Immature natural killer cell (primary cell): ENCODE data around the gene LOX. TPM values are rescaled to one million over a fixed set of nuclear protein-coding genes. Genes with fewer than 3 reads are reported as not detected.

Source experiments
- DNase-seq, 3 donors: peaks; one replicate each; pipeline ENCODE4 v3.0.0; 2022; ENCODE audit warnings: mixed read lengths in 1 of 3
- H3K27ac Mint-ChIP-seq, 6 donors: one replicate each; pipeline ENCODE4 v1.8.0; 2020; ENCODE audit warnings: mixed read lengths in 6 of 6, mild to moderate bottlenecking in 5 of 6, inconsistent platforms in 4 of 6, moderate library complexity in 3 of 6
- H3K27me3 Mint-ChIP-seq, 3 donors: one replicate each; pipeline ENCODE4 v1.8.0; 2020 to 2021; ENCODE audit warnings: low read depth in 3 of 3, mild to moderate bottlenecking in 3 of 3, mixed read lengths in 3 of 3, moderate library complexity in 3 of 3, inconsistent platforms in 1 of 3
- H3K36me3 Mint-ChIP-seq, 3 donors: one replicate each; pipeline ENCODE4 v1.8.0; 2020; ENCODE audit warnings: mixed read lengths in 3 of 3, inconsistent platforms in 2 of 3, mild to moderate bottlenecking in 2 of 3
- H3K4me1 Mint-ChIP-seq, 2 donors: one replicate each; pipeline ENCODE4 v1.8.0; 2020; ENCODE audit warnings: inconsistent platforms in 2 of 2, mild to moderate bottlenecking in 2 of 2, mixed read lengths in 2 of 2, moderate library complexity in 1 of 2
- H3K4me3 Mint-ChIP-seq, 5 donors: one replicate each; pipeline ENCODE4 v1.8.0; 2020; ENCODE audit warnings: mild to moderate bottlenecking in 5 of 5, mixed read lengths in 5 of 5, inconsistent platforms in 3 of 5, moderate library complexity in 3 of 5
- H3K9me3 Mint-ChIP-seq, 6 donors: one replicate each; pipeline ENCODE4 v1.8.0; 2020; ENCODE audit warnings: mild to moderate bottlenecking in 6 of 6, mixed read lengths in 6 of 6, inconsistent platforms in 4 of 6, moderate library complexity in 3 of 6
- polyA plus RNA-seq, 3 donors: library from polyadenylated mRNA; unstranded; fragments of 300-500 nt; fragmentation: Illumina TruSeq; gene quantifications; one replicate each; pipeline ENCODE4 v1.2.3, GENCODE V29; 2021

LOX gene
- polyA plus RNA-seq, 3 donors from 2014 or later = not detected

GRCh38 chr5:122089096-122090013 lies 11.3 kb upstream of the LOX start:
- H3K4me1 Mint-ChIP-seq = no peaks in the 10 kb centered on the region
- peaks cover 0 to 2% (median 1%) of the 10 kb centered on the region in 3 donors for H3K27me3 Mint-ChIP-seq
- peaks cover 0 to 1% (median 0%) of the 10 kb centered on the region in 6 donors for H3K9me3 Mint-ChIP-seq

GRCh38 chr5:122085041-122085440 lies 7.0 kb upstream of the LOX start:
- Mint-ChIP-seq H3K36me3 (no peaks in the 10 kb centered on the region), H3K27me3 (peaks cover 1 to 3% (median 2%) of the 10 kb centered on the region in 3 donors), H3K4me3 (no peak overlapping the region), H3K4me1 (no peaks in the 10 kb centered on the region), H3K27ac (no peak overlapping the region), H3K9me3 (peaks cover 0 to 1% (median 0%) of the 10 kb centered on the region in 6 donors)
- no peak for DNase-seq

More at GRCh38 chr5:122089096-122090013, 11.3 kb upstream of the LOX start:
- Mint-ChIP-seq H3K4me3 (no peak overlapping the region), H3K36me3 (no peaks in the 10 kb centered on the region), H3K27ac (no peak overlapping the region)
- no peak for DNase-seq

DNA sequence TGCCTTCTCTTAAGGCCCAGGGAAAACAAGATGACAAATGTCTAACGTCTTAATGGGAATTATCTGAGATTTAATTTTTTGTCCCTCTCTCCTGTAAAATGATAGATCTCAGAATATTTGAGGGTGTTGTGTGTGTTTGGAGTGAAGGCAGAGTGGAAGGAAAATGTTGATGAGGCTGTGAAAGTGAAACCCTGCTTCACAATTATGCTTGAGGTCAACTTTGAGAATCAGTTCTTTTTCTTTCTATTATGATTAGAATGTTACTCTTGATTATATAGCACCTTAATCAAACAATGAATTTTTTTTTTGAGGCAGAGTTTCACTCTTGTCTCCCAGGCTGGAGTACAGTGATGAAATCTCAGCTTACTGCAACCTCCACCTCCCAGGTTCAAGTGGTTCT lies 5.5 kb upstream of the LOX start:
- H3K4me3 Mint-ChIP-seq = no peak overlapping the region
- no peak for DNase-seq
- H3K27ac Mint-ChIP-seq = no peak overlapping the region
- peaks cover 0 to 7% (median 0%) of the 10 kb centered on the region in 6 donors for H3K9me3 Mint-ChIP-seq
- no peaks in the 10 kb centered on the region for H3K36me3 Mint-ChIP-seq
- H3K4me1 Mint-ChIP-seq = peaks cover 0 to 1% of the 10 kb centered on the region in 2 donors
- peaks cover 7 to 14% (median 9%) of the 10 kb centered on the region in 3 donors for H3K27me3 Mint-ChIP-seq

DNA sequence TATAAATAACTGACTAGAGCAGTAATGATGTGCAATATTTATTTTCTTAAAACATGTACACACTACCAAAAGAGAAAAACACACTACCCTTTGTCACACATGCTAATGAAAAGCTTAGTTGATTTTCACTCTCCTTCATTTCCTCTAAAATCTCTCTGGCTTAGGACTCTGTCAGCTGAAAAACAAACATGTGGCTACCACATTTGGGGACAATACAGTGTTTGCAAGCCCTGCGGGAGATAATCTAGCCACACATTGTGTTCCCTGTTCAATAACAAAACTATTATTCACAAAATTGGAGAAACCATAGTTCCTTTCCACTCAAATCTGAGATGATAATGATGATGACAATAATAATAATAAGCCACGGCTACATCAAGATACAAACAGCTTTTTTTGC lies 3.5 kb upstream of the LOX start:
- no peaks in the 10 kb centered on the region for H3K36me3 Mint-ChIP-seq
- no peak overlapping the region for H3K27ac Mint-ChIP-seq
- no peak overlapping the region for H3K4me3 Mint-ChIP-seq
- peaks cover under 1 to 6% of the 10 kb centered on the region in 2 donors for H3K4me1 Mint-ChIP-seq
- H3K9me3 Mint-ChIP-seq = peaks cover 0 to 7% (median 0%) of the 10 kb centered on the region in 6 donors
- peaks cover 11 to 21% (median 12%) of the 10 kb centered on the region in 3 donors for H3K27me3 Mint-ChIP-seq
- no peak for DNase-seq

GRCh38 chr5:122077366-122078115 lies 518 bp downstream of the LOX start:
- no peak for DNase-seq
- peaks cover 2 to 6% of the 10 kb centered on the region in 2 donors for H3K4me1 Mint-ChIP-seq
- peaks cover 11 to 35% (median 14%) of the 10 kb centered on the region in 3 donors for H3K27me3 Mint-ChIP-seq
- no peaks in the 10 kb centered on the region for H3K36me3 Mint-ChIP-seq
- H3K9me3 Mint-ChIP-seq = peaks cover 0 to 7% (median 0%) of the 10 kb centered on the region in 6 donors
- H3K4me3 Mint-ChIP-seq = peak overlapping the region in 4 of 5 donors; percentile 23 to 63 (median 36)
- no peak overlapping the region for H3K27ac Mint-ChIP-seq

DNA sequence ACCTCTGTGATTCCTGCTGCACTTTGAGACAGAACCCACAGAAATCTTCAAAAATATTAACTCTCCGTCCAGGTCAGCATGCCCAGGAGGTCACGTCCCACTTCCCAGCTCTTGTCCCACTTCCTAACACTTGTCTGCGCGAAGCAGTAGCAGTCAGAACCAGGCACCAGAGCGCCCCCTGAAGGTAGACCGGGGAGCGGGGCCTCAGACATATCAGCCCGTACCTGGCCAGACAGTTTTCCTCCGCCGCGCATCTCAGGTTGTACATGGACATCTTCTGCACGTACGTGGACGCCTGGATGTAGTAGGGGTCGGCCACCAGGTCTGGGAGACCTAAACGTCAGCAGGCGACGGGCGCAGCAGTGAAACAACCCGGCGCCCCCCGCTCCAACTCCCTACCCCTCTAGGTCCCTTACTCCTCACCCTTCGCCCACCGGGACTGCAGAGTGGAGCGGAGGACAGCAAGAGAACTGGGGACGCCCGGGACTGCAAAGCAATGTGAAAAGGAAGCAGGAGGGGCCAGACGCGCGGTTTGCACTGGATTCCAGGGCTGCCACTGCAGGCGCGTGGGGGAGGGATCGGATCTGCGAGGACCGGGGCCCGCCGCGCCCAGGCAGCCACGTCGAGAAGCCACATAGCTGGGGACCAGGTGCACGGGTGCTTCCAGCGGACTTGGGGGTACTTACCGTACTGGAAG lies 1.2 kb downstream of the LOX start:
- Mint-ChIP-seq H3K4me3 (peak overlapping the region in 4 of 5 donors; percentile 29 to 63 (median 45)), H3K27me3 (peaks cover 11 to 35% (median 14%) of the 10 kb centered on the region in 3 donors), H3K4me1 (peaks cover 2 to 6% of the 10 kb centered on the region in 2 donors), H3K9me3 (peaks cover 0 to 7% (median 0%) of the 10 kb centered on the region in 6 donors), H3K27ac (no peak overlapping the region), H3K36me3 (no peaks in the 10 kb centered on the region)
- DNase-seq = no peak

DNA sequence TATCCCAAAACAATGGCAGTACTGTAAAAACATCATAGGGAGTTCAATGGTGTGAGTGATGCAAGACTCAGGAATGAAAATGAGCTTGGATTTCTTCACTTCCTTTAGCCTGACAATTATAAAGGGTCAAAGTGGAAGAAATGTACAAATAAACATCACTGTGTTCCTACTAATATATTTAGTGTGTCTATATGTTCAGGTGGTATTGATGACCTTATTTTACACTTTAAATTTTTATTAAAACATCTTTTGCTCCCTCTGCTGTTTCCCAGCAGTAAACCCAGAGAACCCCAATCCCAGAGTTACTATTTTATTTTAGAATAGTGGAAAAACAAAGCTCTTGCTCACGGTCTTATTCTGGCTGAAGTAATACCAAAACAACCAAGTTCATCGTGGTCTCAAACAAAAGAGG lies 2.0 kb downstream of the LOX start:
- H3K4me3 Mint-ChIP-seq = no peak overlapping the region
- no peak overlapping the region for H3K27ac Mint-ChIP-seq
- H3K9me3 Mint-ChIP-seq = peaks cover 0 to 7% (median 0%) of the 10 kb centered on the region in 6 donors
- peaks cover 2 to 6% of the 10 kb centered on the region in 2 donors for H3K4me1 Mint-ChIP-seq
- H3K27me3 Mint-ChIP-seq = peaks cover 11 to 35% (median 14%) of the 10 kb centered on the region in 3 donors
- no peak for DNase-seq
- H3K36me3 Mint-ChIP-seq = no peaks in the 10 kb centered on the region

DNA sequence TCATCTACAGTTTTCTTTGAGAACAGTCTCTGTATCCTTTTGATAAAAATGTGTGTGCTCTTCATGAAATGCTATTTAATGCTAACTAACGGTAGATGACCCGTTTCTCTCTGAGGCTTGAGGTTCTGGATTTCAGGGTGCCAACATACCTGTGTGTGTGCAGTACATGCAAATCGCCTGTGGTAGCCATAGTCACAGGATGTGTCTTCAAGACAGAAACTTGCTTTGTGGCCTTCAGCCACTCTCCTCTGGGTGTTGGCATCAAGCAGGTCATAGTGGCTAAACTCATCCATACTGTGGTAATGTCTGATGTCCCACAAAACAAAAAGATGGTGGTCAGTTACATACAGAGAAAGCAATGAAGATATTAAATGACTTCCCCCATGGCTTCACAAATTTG lies 4.2 kb downstream of the LOX start:
- Mint-ChIP-seq H3K4me3 (no peak overlapping the region), H3K27ac (no peak overlapping the region), H3K9me3 (peaks cover 0 to 3% (median 0%) of the 10 kb centered on the region in 6 donors), H3K27me3 (peaks cover 6 to 25% (median 10%) of the 10 kb centered on the region in 3 donors), H3K4me1 (peaks cover 2 to 6% of the 10 kb centered on the region in 2 donors), H3K36me3 (no peaks in the 10 kb centered on the region)
- DNase-seq = no peak

- peaks cover 2 to 23% (median 5%) of the 10 kb centered on the region in 3 donors for H3K27me3 Mint-ChIP-seq
- H3K4me1 Mint-ChIP-seq = peaks cover 0 to 2% of the 10 kb centered on the region in 2 donors
- no peak overlapping the region for H3K4me3 Mint-ChIP-seq
- H3K9me3 Mint-ChIP-seq = no peaks in the 10 kb centered on the region
- DNase-seq = no peak
- H3K27ac Mint-ChIP-seq = no peak overlapping the region
- H3K36me3 Mint-ChIP-seq = no peaks in the 10 kb centered on the region
Measured at GRCh38 chr5:122073018-122073417, 5.0 kb downstream of the LOX start.

- Mint-ChIP-seq H3K4me3 (no peak overlapping the region), H3K9me3 (no peaks in the 10 kb centered on the region), H3K27me3 (no peaks in the 10 kb centered on the region), H3K36me3 (no peaks in the 10 kb centered on the region), H3K27ac (no peak overlapping the region), H3K4me1 (no peaks in the 10 kb centered on the region)
- no peak for DNase-seq
Measured at GRCh38 chr5:122067390-122067789, 10.7 kb downstream of the LOX start.

DNA sequence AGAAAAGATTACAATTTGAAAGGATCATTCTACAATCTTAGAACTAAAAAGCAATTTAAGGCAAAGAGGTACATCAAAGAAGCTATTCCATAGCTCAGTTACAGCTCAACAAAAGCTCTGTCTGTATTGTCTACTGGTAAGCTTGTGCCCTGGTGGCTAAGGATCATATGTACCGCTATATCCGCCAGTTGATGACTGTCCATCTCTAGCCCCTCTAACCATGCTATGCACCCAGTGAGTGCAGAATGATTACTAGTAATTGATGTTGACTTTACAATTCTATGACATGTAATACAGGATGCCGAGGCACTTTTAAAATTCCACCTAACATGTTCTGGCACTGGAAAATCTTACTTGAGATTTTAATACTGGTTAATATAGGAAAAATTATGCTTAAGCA lies 13.1 kb downstream of the LOX start:
- Mint-ChIP-seq H3K4me3 (no peak overlapping the region), H3K9me3 (peaks cover 0 to 2% (median 0%) of the 10 kb centered on the region in 6 donors), H3K4me1 (no peaks in the 10 kb centered on the region), H3K36me3 (no peaks in the 10 kb centered on the region), H3K27ac (no peak overlapping the region), H3K27me3 (no peaks in the 10 kb centered on the region)
- no peak for DNase-seq

- Mint-ChIP-seq H3K4me1 (no peaks in the 10 kb centered on the region), H3K27me3 (no peaks in the 10 kb centered on the region), H3K27ac (no peak overlapping the region), H3K9me3 (peaks cover 0 to 2% (median 0%) of the 10 kb centered on the region in 6 donors), H3K4me3 (no peak overlapping the region), H3K36me3 (no peaks in the 10 kb centered on the region)
- DNase-seq = no peak
Measured at GRCh38 chr5:122063836-122064235, 14.2 kb downstream of the LOX start.

DNA sequence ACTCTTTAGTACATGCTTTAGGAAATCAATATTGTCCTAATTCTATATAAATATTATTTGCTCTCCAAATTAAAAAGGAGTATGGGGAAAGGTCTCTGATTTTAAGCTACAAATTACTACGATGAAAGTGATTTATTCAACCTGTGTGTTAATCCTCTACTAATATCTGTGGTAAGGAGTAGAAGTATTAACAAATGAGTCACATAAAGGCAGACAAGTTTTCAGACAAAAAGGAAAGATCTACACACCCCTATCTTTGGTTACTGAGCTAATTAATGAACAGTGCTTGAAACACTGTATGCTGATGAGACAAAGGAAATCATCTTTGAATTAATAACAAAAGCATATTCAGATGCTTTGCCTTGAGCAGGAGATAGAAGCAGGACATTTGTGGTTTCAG lies 15.9 kb downstream of the LOX start:
- Mint-ChIP-seq H3K9me3 (peaks cover 0 to 2% (median 0%) of the 10 kb centered on the region in 6 donors), H3K27me3 (no peaks in the 10 kb centered on the region)

More for the DNA sequence above, 15.9 kb downstream of the LOX start:
- Mint-ChIP-seq H3K4me3 (no peak overlapping the region), H3K27ac (no peak overlapping the region), H3K4me1 (no peaks in the 10 kb centered on the region), H3K36me3 (peaks cover 0 to 5% (median 0%) of the 10 kb centered on the region in 3 donors)
- no peak for DNase-seq
